Activated naive CD4-positive, alpha-beta T cell treated with anti-CD3 and anti-CD28 coated beads, Interleukin-2, amount 50 U/mL, for 72 hours (primary cell): ENCODE results near the gene PCSK5. TPM values are rescaled to one million over a fixed set of nuclear protein-coding genes. Genes with fewer than 3 reads are reported as not detected.
"Not testable (repeated sequence)": the region's sequence is repeated elsewhere in the genome, so short reads cannot be mapped to it uniquely, and the experiment has no call there.

Source experiments
- ATAC-seq, 2 donors: fragments of 150-1000 bp; cut with Tn5 transposase; 2 replicates each; pipeline ENCODE4 v1.10.0; 2021; ENCODE audit warnings: mild to moderate bottlenecking in 2 of 2, moderate library complexity in 2 of 2
- DNase-seq, 2 donors: peaks; one replicate each; pipeline ENCODE4 v3.0.0; 2021 to 2022; ENCODE audit warnings: low spot score in 2 of 2
- H3K27ac Mint-ChIP-seq, 2 donors: one replicate each; pipeline ENCODE4 v1.8.0; 2022; ENCODE audit warnings: mild to moderate bottlenecking in 2 of 2, mixed read lengths in 2 of 2
- H3K36me3 Mint-ChIP-seq, 2 donors: one replicate each; pipeline ENCODE4 v1.8.0; 2022; ENCODE audit warnings: mixed read lengths in 2 of 2
- H3K9me3 Mint-ChIP-seq, 2 donors: one replicate each; pipeline ENCODE4 v1.8.0; 2022; ENCODE audit warnings: mixed read lengths in 2 of 2
- total RNA-seq, 2 donors: library from RNA; stranded (reverse); gene quantifications; one replicate each; pipeline ENCODE4 v1.2.3, GENCODE V29; 2022

PCSK5 gene
- total RNA-seq, 2 donors from 2014 or later = 1.6 to 6.3 TPM

- Mint-ChIP-seq H3K9me3 (no peaks in the 10 kb centered on the region), H3K36me3 (no peaks in the 10 kb centered on the region), H3K27ac (no peak overlapping the region)
- DNase-seq = no peak
- no peak for ATAC-seq
Observed at GRCh38 chr9:76357555-76357954, 467.1 kb downstream of the PCSK5 start.

- DNase-seq = no peak
- ATAC-seq = no peak
- H3K9me3 Mint-ChIP-seq = no peaks in the 10 kb centered on the region
- H3K27ac Mint-ChIP-seq = no peak overlapping the region
- H3K36me3 Mint-ChIP-seq = no peaks in the 10 kb centered on the region
Observed at GRCh38 chr9:76358628-76359280, 468.3 kb downstream of the PCSK5 start.

- Mint-ChIP-seq H3K9me3 (no peaks in the 10 kb centered on the region), H3K27ac (no peak overlapping the region), H3K36me3 (no peaks in the 10 kb centered on the region)
- ATAC-seq (no peak), DNase-seq (no peak)
Observed at GRCh38 chr9:76359365-76359764, 468.9 kb downstream of the PCSK5 start.

GRCh38 chr9:76359766-76360165 is 469.3 kb downstream of the PCSK5 start:
- H3K36me3 Mint-ChIP-seq = no peaks in the 10 kb centered on the region
- H3K9me3 Mint-ChIP-seq = no peaks in the 10 kb centered on the region

GRCh38 chr9:76362332-76363031 is 472.0 kb downstream of the PCSK5 start:
- H3K9me3 Mint-ChIP-seq, H3K27ac Mint-ChIP-seq, DNase-seq, H3K36me3 Mint-ChIP-seq, ATAC-seq: not testable (repeated sequence)

More at GRCh38 chr9:76359766-76360165, 469.3 kb downstream of the PCSK5 start:
- DNase-seq (no peak), ATAC-seq (no peak)
- H3K27ac Mint-ChIP-seq = no peak overlapping the region

GRCh38 chr9:76363032-76363395 is 472.5 kb downstream of the PCSK5 start:
- Mint-ChIP-seq H3K27ac (no peak overlapping the region), H3K9me3 (no peaks in the 10 kb centered on the region), H3K36me3 (no peaks in the 10 kb centered on the region)
- ATAC-seq (no peak), DNase-seq (no peak)

- Mint-ChIP-seq H3K9me3 (no peaks in the 10 kb centered on the region), H3K27ac (no peak overlapping the region), H3K36me3 (no peaks in the 10 kb centered on the region)
- no peak for ATAC-seq
- DNase-seq = no peak
Observed at GRCh38 chr9:76365028-76365427, 474.6 kb downstream of the PCSK5 start.

GRCh38 chr9:76366275-76366674 is 475.8 kb downstream of the PCSK5 start:
- DNase-seq (no peak), ATAC-seq (no peak)
- no peaks in the 10 kb centered on the region for H3K9me3 Mint-ChIP-seq

GRCh38 chr9:76369583-76369982 is 479.1 kb downstream of the PCSK5 start:
- ATAC-seq = no peak
- no peaks in the 10 kb centered on the region for H3K9me3 Mint-ChIP-seq
- H3K27ac Mint-ChIP-seq = no peak overlapping the region
- no peaks in the 10 kb centered on the region for H3K36me3 Mint-ChIP-seq
- DNase-seq = no peak

More at GRCh38 chr9:76366275-76366674, 475.8 kb downstream of the PCSK5 start:
- H3K27ac Mint-ChIP-seq = no peak overlapping the region
- H3K36me3 Mint-ChIP-seq = no peaks in the 10 kb centered on the region

GRCh38 chr9:76370396-76371023 is 480.0 kb downstream of the PCSK5 start:
- Mint-ChIP-seq H3K9me3 (no peaks in the 10 kb centered on the region), H3K27ac (no peak overlapping the region), H3K36me3 (no peaks in the 10 kb centered on the region)
- DNase-seq (no peak), ATAC-seq (no peak)

- ATAC-seq (no peak), DNase-seq (no peak)
- Mint-ChIP-seq H3K9me3 (no peaks in the 10 kb centered on the region), H3K36me3 (no peaks in the 10 kb centered on the region), H3K27ac (no peak overlapping the region)
Observed at GRCh38 chr9:76371901-76372300, 481.4 kb downstream of the PCSK5 start.

GRCh38 chr9:76372336-76372735 is 481.9 kb downstream of the PCSK5 start:
- DNase-seq (no peak), ATAC-seq (no peak)
- Mint-ChIP-seq H3K9me3 (no peaks in the 10 kb centered on the region), H3K36me3 (no peaks in the 10 kb centered on the region), H3K27ac (no peak overlapping the region)

GRCh38 chr9:76373173-76373783 is 482.8 kb downstream of the PCSK5 start:
- Mint-ChIP-seq H3K9me3 (no peaks in the 10 kb centered on the region), H3K36me3 (no peaks in the 10 kb centered on the region), H3K27ac (no peak overlapping the region)
- ATAC-seq = no peak
- DNase-seq = no peak

- no peaks in the 10 kb centered on the region for H3K9me3 Mint-ChIP-seq
- no peaks in the 10 kb centered on the region for H3K36me3 Mint-ChIP-seq
- H3K27ac Mint-ChIP-seq = no peak overlapping the region
- ATAC-seq (no peak), DNase-seq (no peak)
Observed at GRCh38 chr9:76373784-76374474, 483.5 kb downstream of the PCSK5 start.

- Mint-ChIP-seq H3K9me3 (no peaks in the 10 kb centered on the region), H3K36me3 (no peaks in the 10 kb centered on the region), H3K27ac (peak overlapping the region in 1 of 2 donors; percentile 40)
- DNase-seq (no peak), ATAC-seq (no peak)
Observed at GRCh38 chr9:76374783-76375559, 484.5 kb downstream of the PCSK5 start.

- Mint-ChIP-seq H3K36me3 (no peaks in the 10 kb centered on the region), H3K9me3 (no peaks in the 10 kb centered on the region), H3K27ac (no peak overlapping the region)
- DNase-seq (no peak), ATAC-seq (no peak)
Observed at GRCh38 chr9:76377791-76378190, 487.3 kb downstream of the PCSK5 start.
